ENCODE results near the gene SEMA3F. TPM values are rescaled to one million over a fixed set of nuclear protein-coding genes. Genes with fewer than 3 reads are reported as not detected.
"Not testable (repeated sequence)": the region's sequence is repeated elsewhere in the genome, so short reads cannot be mapped to it uniquely, and the experiment has no call there.

The SEMA3F gene
- total RNA-seq, 1 donor: 1.1 TPM

GRCh38 chr3:50227390-50228183 is 72.5 kb downstream of the SEMA3F start:
- peak; percentile 78 to 89 (median 85) for DNase-seq (ENCODE audit: low read depth in 2 of 3, low spot score in 2 of 3)

DNA sequence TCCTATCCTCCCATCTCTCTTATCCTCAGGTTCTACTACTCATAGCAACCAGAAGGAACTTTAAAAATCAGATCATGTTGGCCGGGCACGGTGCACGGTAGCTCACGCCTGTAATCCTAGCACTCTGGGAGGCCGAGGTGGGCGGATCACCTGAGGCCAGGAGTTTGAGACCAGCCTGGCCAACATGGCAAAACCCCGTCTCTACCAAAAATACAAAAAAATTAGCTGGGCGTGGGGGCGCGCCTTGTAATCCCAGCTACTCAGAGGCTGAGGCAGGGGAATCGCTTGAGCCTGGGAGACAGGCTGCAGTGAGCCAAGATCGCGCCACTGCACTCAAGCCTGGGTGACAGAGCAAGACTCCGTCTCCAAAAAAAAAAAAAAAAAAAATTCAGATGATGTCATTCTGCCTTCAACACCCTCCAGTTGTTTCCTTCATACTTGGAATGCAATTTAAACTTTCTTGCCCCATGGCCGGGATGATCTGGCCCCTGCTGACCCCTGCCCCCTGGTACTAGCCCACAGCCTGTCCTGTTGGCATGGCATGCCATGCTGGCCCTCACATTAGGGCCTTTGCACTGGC is 73.2 kb downstream of the SEMA3F start:
- DNase-seq (ENCODE audit: low read depth in 2 of 3, low spot score in 2 of 3): not testable (repeated sequence)

DNA sequence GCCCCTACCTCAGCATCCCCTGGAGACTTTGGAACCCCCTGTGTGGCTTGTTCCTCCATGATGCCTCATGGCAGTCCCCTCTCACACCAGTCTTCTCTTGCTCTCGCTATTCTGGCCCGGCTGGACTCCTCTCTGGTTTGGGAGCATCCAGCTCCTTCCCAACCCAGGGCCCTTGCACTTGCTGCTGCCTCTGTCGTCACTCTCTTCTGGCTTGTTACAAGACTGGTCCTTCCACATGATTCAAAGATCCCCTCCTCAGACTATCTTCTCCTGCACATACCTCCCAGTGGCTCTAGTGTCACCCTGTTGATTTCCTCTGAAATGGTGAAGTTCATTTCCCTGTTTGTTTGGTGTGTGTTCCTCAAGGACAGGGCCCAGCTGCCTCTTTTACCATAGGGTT is 74.4 kb downstream of the SEMA3F start:
- DNase-seq (ENCODE audit: low read depth in 2 of 3, low spot score in 2 of 3): no peak

- no peak for DNase-seq (ENCODE audit: low read depth in 2 of 3, low spot score in 2 of 3)
Observed at GRCh38 chr3:50230104-50230793, 75.1 kb downstream of the SEMA3F start.

DNA sequence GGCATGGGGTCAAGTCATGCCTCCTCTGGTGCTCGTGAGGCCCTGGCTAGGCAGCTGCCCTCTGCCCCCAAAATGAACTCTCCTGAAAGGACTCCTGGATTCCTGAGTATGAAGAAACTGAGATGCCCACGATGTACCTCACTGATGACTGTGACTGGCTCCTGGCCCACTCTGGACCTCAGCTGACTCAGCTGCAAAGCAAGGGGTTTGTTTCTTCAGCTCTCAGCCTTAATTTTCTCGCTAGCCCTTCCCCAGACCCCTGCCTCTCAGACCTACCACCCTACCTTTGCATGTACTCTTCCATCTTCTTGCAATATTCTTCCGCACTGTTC is 75.6 kb downstream of the SEMA3F start:
- DNase-seq (ENCODE audit: low read depth in 2 of 3, low spot score in 2 of 3): no peak

DNA sequence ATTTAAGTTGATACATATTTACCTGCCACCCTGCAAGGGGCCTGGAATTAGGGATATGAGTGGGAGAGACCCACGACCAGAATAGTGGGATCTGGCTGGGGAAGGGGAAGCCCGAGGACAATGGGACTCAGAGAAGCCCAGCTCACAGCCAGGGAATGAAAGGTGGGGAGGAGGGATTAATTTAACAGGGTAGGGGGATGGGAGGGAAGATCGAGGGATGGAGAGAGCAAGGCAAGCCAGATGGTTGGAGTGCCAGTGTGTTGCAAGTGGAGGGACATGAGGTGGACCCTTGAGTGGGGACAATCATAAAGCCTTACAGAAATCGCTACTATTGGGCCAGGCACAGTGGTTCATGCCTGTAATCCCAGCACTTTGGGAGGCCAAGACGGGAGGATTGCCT is 76.5 kb downstream of the SEMA3F start:
- no peak for DNase-seq (ENCODE audit: low read depth in 2 of 3, low spot score in 2 of 3)

DNA sequence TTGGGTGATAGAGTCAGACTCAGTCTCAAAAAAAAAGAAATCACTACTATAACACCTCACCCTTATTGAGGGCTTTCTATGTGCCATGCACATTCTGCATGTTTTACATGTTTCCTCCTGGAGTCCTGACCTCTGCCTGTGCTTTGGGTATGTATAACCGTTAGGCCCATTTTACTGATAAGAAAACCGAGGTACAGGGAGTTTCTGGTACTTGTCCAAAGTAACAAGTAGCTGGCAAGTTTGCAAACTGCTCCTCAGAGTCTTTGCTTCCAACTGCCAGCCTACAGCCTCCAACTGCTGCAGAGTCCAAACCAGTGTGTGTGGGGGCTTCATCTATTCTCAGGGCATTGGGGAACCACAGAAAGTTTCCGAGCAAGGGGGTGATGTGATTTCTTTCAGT is 77.2 kb downstream of the SEMA3F start:
- DNase-seq (ENCODE audit: low read depth in 2 of 3, low spot score in 2 of 3): no peak

DNA sequence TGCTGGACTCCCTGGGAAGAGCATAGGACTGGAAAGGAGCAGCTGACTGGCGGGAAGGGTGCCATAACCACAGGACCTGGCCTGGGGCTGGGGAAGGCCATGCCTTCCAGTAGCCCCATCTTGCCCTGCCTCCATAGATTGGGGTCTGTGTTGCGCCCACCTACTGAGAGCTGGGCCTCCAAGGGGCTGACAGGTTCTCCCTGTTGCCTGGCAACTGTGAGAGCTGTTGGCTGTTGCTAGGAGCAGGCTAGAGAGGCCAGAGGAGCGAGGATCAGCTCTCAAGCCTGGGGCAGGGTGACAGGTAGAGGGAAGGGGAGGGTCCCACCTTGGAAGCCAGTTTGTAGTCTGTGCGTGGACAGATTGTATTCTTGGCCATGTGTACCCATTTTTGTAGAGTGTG is 78.1 kb downstream of the SEMA3F start:
- no peak for DNase-seq (ENCODE audit: low read depth in 2 of 3, low spot score in 2 of 3)

- DNase-seq (ENCODE audit: low read depth in 2 of 3, low spot score in 2 of 3): peak; percentile 90 to 99 (median 99)
Observed at GRCh38 chr3:50235716-50236483, 80.8 kb downstream of the SEMA3F start, which contains the start of gene GNAI2. Gene GNAI2, plus strand, starts transcription at chr3:50236204. Its CDS starts 132 bp downstream, at chr3:50236336.

DNA sequence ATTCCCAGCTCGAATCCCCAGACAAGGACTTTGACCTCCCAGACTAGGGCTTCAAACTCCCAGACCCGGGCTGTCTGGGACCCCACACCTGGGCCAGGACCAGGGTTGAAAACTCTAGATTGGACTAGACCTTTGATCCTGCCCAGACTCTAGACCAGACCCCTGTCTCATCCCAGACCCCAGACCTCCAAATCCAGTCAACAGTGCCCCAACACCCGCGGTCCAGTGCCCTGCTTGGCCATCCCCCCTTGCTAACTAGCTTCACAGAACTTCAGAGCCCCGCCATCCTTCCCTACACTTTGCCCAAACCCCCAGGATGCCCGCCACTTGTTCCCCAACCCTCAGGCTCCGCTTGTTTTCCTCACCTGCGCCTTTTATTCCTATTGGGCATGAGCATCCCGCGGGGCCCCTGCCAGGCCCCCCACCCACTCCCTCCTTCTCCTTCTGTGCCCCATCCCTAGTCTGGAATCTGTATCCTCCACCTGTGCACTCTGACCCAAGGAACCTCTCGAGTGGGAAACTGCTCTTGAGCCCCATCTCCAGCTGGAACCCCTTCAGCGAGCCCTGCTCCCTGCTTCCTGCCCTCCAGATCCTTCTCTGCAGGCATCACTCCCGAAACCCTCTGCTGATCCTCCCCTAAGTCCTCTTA is 81.5 kb downstream of the SEMA3F start:
- no peak for DNase-seq (ENCODE audit: low read depth in 2 of 3, low spot score in 2 of 3)

DNA sequence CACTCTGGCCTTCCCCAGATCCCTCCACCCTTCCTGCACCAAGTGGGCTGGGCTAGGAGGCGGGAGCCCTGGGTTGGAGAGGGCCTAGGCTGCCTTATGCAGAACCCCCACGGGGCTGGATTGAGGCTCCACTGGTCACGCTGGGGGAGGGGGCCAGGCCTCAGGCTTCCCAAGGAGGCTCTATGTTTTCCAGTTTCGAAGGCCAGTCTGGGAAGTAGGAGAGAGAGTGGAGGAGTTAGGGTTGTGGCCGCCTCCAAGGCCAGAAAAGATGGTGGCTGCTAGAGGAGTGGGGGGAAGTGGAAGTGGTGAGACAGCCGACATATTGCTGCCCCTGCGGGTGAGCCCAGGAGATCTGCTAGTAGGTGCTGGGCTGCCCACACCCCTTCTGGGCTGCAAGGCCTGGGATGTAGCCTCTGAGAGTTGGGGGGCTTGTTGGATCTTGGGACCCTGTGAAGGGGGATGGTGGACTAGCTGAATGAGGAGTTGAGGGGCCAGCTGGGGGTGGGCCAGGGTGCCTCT is 82.1 kb downstream of the SEMA3F start:
- DNase-seq (ENCODE audit: low read depth in 2 of 3, low spot score in 2 of 3): peak in 1 of 3 donors; percentile 37

DNA sequence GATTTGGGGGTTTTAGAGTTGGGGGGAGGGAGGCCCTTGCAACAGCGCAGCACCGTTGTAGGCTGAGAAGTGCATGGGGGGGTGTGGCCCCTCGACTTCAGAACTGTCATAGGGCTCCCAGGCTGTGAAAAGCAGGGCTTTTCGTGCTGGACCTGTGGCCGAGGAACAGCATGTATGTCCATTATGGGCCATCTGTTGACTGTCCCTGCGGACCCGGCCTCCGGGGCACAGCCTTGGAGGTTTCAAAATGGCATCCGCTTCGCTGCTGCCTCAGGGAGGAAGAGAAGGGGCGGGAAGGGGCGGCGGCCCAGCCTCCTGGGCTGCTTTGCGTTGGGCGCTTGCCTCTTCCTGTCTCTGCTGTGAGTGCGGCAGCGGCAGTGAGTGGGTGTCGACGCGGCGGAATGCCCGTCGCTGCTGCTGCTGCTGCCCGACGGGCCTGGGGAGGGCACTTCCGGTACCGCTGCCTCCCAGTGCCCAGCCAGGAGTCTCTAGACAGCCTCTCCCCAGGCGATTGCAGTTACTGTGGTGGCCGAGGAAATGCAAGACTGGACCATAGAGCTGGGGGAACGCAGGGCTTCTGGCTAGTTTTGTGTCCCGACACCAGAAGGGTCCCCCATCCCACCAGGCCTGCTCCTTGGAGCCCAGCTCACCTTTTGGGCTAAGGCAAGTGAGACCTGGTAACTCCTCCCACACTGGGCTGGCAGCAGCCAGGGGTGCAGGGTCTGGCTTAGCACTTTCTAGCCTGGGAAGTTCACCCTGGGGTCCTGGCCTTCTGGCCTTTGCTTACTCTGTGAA is 82.8 kb downstream of the SEMA3F start:
- DNase-seq (ENCODE audit: low read depth in 2 of 3, low spot score in 2 of 3): peak; percentile 68 to 87 (median 82)

- no peak for DNase-seq (ENCODE audit: low read depth in 2 of 3, low spot score in 2 of 3)
Observed at GRCh38 chr3:50238549-50239026, 83.5 kb downstream of the SEMA3F start.

Small RNA genes within 50 kb of the gene (small RNA-seq; reads per million reads assigned to genes)
- not detected for gene MIR566
- not detected for gene MIR5787

Other genes with a start within 250 kb of the SEMA3F start
- 13.5 TPM for gene MON1A, start 225.5 kb upstream of the SEMA3F start, total RNA-seq
- gene RBM6, start 215.2 kb upstream of the SEMA3F start, total RNA-seq: 23.4 TPM
- gene RBM5, start 66.4 kb upstream of the SEMA3F start, total RNA-seq: 267 TPM
- not detected for gene GNAT1, start 36.3 kb downstream of the SEMA3F start, total RNA-seq
- gene SLC38A3, start 49.9 kb downstream of the SEMA3F start, total RNA-seq: under 0.01 TPM
- 596 TPM for gene GNAI2, start 80.9 kb downstream of the SEMA3F start, total RNA-seq
- 0.54 TPM for gene SEMA3B, start 113.8 kb downstream of the SEMA3F start, total RNA-seq
- gene LSMEM2, start 123.8 kb downstream of the SEMA3F start, total RNA-seq: not detected
- 77.8 TPM for gene IFRD2, start 137.1 kb downstream of the SEMA3F start, total RNA-seq
- 44.7 TPM for gene HYAL3, start 144.1 kb downstream of the SEMA3F start, total RNA-seq
- 88.6 TPM for gene NAA80, start 144.1 kb downstream of the SEMA3F start, total RNA-seq
- gene HYAL1, start 148.2 kb downstream of the SEMA3F start, total RNA-seq: 0.27 TPM
- 39.9 TPM for gene HYAL2, start 167.4 kb downstream of the SEMA3F start, total RNA-seq
- gene TUSC2, start 172.9 kb downstream of the SEMA3F start, total RNA-seq: 28.8 TPM
- 217 TPM for gene RASSF1, start 185.5 kb downstream of the SEMA3F start, total RNA-seq
- gene ZMYND10, start 190.4 kb downstream of the SEMA3F start, total RNA-seq: 3.8 TPM
- gene NPRL2, start 195.5 kb downstream of the SEMA3F start, total RNA-seq: 39.9 TPM
- 57.6 TPM for gene CYB561D2, start 195.5 kb downstream of the SEMA3F start, total RNA-seq
- gene TMEM115, start 204.2 kb downstream of the SEMA3F start, total RNA-seq: 49.3 TPM

All from hematopoietic multipotent progenitor cell (in vitro differentiated cells).